Measurements from ENCODE around the gene PNPLA3. TPM values are rescaled to one million over a fixed set of nuclear protein-coding genes. Genes with fewer than 3 reads are reported as not detected.
A peak's percentile ranks its signal among the peaks of the same experiment; 100 is the strongest.

Gene PNPLA3, protein sequence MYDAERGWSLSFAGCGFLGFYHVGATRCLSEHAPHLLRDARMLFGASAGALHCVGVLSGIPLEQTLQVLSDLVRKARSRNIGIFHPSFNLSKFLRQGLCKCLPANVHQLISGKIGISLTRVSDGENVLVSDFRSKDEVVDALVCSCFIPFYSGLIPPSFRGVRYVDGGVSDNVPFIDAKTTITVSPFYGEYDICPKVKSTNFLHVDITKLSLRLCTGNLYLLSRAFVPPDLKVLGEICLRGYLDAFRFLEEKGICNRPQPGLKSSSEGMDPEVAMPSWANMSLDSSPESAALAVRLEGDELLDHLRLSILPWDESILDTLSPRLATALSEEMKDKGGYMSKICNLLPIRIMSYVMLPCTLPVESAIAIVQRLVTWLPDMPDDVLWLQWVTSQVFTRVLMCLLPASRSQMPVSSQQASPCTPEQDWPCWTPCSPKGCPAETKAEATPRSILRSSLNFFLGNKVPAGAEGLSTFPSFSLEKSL
- 10 to 100 TPM in 2 of 8 experiments, 1 to 10 TPM in 6; 1.1 to 16.9 (median 3.0) TPM for total RNA-seq

DNA sequence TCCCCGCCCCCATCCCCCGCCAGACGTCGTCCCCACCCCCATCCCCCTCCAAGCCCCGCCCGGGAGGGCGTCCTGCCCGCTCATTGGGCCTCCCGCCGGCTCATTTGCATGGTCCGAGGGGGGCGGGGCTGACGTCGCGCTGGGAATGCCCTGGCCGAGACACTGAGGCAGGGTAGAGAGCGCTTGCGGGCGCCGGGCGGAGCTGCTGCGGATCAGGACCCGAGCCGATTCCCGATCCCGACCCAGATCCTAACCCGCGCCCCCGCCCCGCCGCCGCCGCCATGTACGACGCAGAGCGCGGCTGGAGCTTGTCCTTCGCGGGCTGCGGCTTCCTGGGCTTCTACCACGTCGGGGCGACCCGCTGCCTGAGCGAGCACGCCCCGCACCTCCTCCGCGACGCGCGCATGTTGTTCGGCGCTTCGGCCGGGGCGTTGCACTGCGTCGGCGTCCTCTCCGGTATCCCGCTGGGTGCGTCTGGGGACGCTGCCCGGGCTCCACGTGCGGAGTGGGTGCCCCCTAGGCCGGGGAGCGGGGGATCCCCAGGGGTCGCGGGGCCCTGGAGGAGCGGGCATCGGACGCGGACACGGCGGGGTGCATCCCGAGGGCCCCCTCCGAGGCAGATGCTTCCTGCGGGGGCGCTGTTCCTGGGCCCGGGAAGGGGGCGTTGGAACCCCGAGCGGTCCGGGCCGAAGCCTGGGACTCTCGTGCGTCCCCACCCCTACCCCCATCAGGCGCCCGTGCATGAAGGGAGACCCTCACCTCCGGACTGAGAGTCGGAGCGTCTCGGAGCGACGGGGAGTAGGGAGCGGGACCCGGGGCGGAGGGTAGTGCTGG lies at the start of gene PNPLA3:
Gene PNPLA3 (plus strand): TSS at position 175 of the 834 bp plus-strand sequence. CDS start 107 bp downstream, at position 282.
- ATAC-seq (replicated peaks in 6 of 8) = peak; percentile 82 to 91 (median 89)
- WGBS, 10 experiments = no CpG with 5 or more reads among the region's 100 CpGs
- H3K4me3 ChIP-seq = peak within 1 kb of the TSS; percentile 44 to 93 (median 59)
- in situ Hi-C loops (cut with MboI; ENCODE audit: low pct_unique_long_range_greater_than_20kb in 2 of 9, low sequenced_read_pairs in 9 of 9, unreplicated experiment in 9 of 9) = no loop called here
- H3K4me1 ChIP-seq (replicated peaks in 1 of 2) = peaks cover 7 to 11% of the 10 kb centered on the region in 2 donors
- peak within 1 kb of the TSS; percentile 12 to 38 for H3K27ac ChIP-seq

DNA sequence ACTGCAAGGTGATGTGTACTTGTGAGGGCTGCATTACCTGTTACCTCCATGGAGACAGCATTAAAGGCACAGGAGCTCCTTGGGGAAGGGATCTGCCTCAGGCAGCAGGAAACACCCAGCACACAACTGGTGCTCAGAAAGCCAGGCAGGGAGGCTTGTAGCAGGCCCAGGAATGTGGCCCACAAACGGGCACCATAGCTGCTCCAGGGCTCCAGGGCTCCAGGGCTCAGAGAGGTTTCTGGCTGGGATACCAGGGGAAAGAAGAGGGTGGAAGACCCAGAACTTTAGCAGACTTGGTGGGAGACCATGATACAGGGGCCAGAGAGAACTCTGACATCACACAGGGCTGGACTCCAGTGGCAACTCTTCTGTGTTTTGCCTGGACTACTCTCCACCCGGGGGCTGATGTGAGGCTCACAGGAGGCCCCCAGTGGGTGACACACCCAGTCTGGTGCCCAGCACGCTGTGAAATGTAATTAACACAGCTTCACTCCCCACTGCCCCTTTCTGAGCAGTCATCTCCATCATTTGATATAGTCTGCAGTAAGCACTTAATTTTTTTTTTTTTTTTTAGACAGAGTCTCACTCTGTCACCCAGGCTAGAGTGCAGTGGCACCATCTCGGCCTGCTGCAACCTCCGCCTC lies 46.6 kb upstream of the PNPLA3 start:
- H3K4me1 ChIP-seq (replicated peaks in 1 of 2) = peaks cover 0 to 3% of the 10 kb centered on the region in 2 donors
- WGBS, 10 experiments = 0 to 100% (median 60%) methylated on average over 1 to 2 of the region's 5 CpGs; no CpG with 5 or more reads in 3 of the 10 experiments
- no peak for ATAC-seq (replicated peaks in 6 of 8)
- H3K4me3 ChIP-seq = no peak overlapping the region
- H3K27ac ChIP-seq = no peak overlapping the region
- in situ Hi-C loops (cut with MboI; ENCODE audit: low pct_unique_long_range_greater_than_20kb in 2 of 9, low sequenced_read_pairs in 9 of 9, unreplicated experiment in 9 of 9) = no loop called here

DNA sequence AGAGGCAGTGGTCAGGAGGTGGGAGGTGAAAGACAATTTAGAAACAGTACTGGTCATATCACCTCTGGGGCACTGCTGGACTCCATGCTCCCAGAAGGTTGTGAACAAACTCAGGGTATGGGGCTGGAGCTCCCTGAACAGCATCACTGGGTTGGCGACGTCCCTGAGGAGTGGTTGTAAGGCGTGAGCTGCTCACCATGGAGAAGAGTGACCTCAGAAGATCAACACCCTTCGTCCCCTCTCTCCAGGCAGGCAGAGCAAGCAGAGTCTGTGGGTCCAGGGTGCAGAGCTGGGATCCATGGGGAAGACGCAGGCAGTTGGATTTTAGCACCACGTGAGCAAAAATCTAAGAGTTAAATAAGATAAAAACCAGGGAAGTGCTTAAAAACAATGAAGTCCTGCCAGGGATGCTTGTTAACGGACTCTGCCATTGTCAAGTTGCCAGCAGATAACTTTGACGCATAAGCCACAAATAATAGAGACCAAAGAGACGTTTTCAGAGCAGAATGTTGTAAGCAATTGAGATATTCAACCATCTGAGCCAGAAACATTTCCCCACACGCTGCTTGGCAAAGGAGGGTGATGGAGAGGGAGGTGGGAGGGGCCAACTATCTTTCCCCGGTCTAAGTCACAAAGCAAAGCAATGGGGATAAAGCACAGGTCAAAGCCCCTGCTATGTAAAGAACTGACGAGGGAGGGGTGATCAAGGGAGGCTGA lies 45.4 kb upstream of the PNPLA3 start:
- WGBS, 10 experiments = 8 to 64% (median 36%) methylated on average over 1 to 11 of the region's 12 CpGs; no CpG with 5 or more reads in 2 of the 10 experiments
- no peak overlapping the region for H3K27ac ChIP-seq
- H3K4me3 ChIP-seq = no peak overlapping the region
- in situ Hi-C loops (cut with MboI; ENCODE audit: low pct_unique_long_range_greater_than_20kb in 2 of 9, low sequenced_read_pairs in 9 of 9, unreplicated experiment in 9 of 9) = no loop called here
- H3K4me1 ChIP-seq (replicated peaks in 1 of 2) = peaks cover 0 to 3% of the 10 kb centered on the region in 2 donors
- peak in 1 of 8 experiments; percentile 63 for ATAC-seq (replicated peaks in 6 of 8)

DNA sequence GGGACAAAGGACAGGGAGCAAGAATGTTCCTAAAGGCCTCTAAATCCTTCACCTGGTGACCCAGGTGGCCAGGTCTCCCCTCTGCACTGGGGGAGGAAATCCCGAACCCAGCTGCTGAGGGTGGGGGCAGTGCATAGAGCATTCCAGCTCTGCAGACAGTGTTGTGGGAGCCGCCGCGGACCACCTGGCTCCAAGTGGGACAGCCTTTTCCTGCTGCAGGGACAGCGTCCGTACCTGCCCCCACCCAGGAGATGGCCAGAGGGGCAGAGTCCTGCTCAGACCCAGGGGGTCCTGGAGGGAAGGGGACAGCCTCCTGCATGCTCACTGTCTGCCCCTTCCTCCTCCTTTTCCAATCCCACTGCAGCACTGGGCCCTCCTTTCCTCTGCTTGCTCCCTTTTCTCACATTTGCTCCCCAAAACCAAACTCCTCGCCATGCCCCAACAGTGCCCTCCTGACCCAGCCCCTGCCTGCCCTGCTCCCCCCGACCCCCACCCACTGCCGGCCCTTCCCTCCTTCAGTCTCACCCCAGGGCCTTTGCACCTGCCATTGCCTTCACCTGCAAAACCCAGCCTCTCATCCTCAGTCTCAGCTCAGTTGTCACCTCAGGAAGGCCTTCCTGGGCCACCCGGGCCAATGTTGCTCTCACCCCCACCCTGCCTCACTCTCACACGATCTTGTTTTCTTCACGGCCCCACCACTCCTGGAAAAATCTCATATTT lies 44.6 kb upstream of the PNPLA3 start:
- WGBS, 10 experiments = 0 to 75% (median 0%) methylated on average over 1 to 6 of the region's 12 CpGs; no CpG with 5 or more reads in 5 of the 10 experiments
- Histone ChIP-seq H3K4me1 (replicated peaks in 1 of 2) (peaks cover 0 to 3% of the 10 kb centered on the region in 2 donors), H3K4me3 (no peak overlapping the region), H3K27ac (no peak overlapping the region)
- in situ Hi-C loops (cut with MboI; ENCODE audit: low pct_unique_long_range_greater_than_20kb in 2 of 9, low sequenced_read_pairs in 9 of 9, unreplicated experiment in 9 of 9) = no loop called here
- ATAC-seq (replicated peaks in 6 of 8) = no peak

DNA sequence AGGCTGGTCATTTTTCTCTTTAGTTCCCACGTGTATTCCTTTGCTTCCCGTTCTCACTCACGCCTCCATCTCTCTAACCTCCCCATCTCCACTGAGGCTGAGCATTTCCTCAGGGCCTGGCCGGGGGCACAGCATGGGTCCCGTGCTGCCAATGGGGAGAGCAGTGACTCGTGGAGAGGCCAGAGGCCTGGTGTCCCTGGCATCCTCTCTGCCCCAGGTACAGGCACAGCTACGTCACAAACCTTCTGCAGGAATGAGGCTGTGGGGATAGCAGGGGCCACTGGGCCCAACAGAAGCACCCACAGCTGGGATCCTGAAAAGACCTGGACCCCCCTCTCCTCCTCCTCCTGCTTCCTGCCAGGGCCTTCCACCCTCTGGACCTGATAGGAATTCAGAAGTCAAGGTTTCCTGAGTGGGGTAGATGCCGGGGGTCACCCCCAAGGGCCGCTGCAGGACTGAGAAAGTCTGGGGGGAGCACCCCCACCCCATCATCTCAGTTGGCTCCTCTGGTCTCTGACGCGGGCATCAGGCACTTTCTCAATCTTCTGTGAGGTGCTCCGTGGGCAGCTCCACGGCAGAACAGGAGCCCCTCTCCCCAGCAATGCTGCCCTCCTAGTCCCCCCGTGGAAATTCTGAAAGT lies 43.6 kb upstream of the PNPLA3 start:
- in situ Hi-C loops (cut with MboI; ENCODE audit: low pct_unique_long_range_greater_than_20kb in 2 of 9, low sequenced_read_pairs in 9 of 9, unreplicated experiment in 9 of 9) = no loop called here
- H3K27ac ChIP-seq = no peak overlapping the region
- WGBS, 10 experiments = 0 to 81% (median 57%) methylated on average over 1 to 6 of the region's 14 CpGs; no CpG with 5 or more reads in 4 of the 10 experiments
- H3K4me3 ChIP-seq = no peak overlapping the region
- ATAC-seq (replicated peaks in 6 of 8) = no peak
- peaks cover 0 to 3% of the 10 kb centered on the region in 2 donors for H3K4me1 ChIP-seq (replicated peaks in 1 of 2)

DNA sequence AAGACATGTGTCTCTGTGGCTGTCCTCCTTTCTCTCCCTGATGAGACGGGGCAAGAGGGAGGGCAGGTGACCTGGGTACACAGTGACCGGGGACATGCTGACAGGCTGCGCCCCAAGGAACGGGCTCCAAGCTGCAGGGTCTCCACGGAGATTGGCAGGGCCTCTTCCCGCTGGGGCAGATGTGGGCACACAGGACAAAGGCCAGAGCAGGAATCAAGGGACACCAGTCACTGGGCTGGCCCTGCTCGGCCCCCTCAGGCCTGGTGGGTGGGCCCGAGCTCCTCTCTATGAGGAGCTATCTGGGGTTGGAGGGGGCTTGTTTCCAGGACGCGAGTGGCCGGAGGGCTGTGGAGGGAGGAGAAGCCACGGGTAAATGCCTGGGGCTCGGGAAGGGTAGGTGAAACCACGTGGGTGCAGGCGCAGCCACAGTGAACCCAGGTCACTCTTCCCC lies 43.0 kb upstream of the PNPLA3 start:
- WGBS, 10 experiments = 0 to 63% (median 30%) methylated on average over 1 to 7 of the region's 15 CpGs; no CpG with 5 or more reads in 4 of the 10 experiments

DNA sequence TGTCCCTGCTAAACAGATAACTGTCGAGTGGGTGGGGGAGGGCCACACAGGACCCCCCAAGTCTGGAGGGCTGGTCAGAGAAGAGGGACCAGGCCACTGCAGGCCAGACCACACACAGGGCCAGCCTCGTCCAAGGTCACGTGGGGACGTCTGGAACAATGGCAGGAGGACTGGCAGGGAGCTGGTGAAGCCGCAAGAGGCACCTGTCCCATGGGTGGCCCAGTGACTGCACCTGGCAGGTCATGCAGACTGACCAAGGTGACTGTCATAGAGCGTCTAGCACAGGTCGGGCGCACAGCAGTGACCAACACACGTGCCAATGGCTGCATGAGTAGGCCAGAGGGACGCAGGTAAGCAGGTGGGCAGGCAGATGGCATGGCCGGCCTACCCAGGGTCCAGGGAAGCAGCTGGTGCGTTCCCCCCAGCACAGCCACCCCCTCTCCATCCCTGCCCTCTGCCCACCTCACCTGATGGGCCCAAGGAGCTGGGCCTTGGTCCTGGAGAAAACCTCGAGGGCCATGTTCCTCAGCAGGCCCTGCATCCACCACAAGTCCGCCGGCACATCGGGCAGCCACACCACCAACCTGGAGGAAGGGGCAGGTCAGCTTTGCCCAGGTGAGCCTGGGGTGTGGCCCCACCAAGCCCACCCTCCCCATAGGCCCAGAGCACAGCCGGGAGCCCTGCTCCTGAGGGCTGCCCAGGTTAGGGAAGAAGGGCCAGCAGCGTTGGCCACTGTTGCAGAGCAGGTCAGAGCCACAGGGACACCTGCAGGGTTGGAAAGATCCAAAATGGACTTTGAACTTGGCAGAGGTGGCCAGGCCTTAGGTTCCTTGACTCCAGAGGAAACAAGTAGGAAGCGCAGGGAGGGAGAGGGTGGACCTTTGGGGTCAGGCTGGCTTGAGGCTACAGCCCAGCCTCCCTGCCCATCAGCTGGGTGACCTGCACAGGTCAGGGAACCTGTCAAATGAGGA lies 42.2 kb upstream of the PNPLA3 start:
- WGBS, 10 experiments = 30 to 80% (median 75%) methylated on average over 2 to 4 of the region's 19 CpGs; no CpG with 5 or more reads in 6 of the 10 experiments
- Histone ChIP-seq H3K4me1 (replicated peaks in 1 of 2) (peaks cover 0 to 3% of the 10 kb centered on the region in 2 donors), H3K27ac (no peak overlapping the region), H3K4me3 (no peak overlapping the region)
- in situ Hi-C loops (cut with MboI; ENCODE audit: low pct_unique_long_range_greater_than_20kb in 2 of 9, low sequenced_read_pairs in 9 of 9, unreplicated experiment in 9 of 9) = no loop called here
- ATAC-seq (replicated peaks in 6 of 8) = no peak

More for the DNA sequence above, 43.0 kb upstream of the PNPLA3 start:
- in situ Hi-C loops (cut with MboI; ENCODE audit: low pct_unique_long_range_greater_than_20kb in 2 of 9, low sequenced_read_pairs in 9 of 9, unreplicated experiment in 9 of 9) = no loop called here
- H3K4me1 ChIP-seq (replicated peaks in 1 of 2) = peaks cover 0 to 3% of the 10 kb centered on the region in 2 donors
- no peak overlapping the region for H3K4me3 ChIP-seq
- no peak overlapping the region for H3K27ac ChIP-seq
- ATAC-seq (replicated peaks in 6 of 8) = peak in 1 of 8 experiments; percentile 9

DNA sequence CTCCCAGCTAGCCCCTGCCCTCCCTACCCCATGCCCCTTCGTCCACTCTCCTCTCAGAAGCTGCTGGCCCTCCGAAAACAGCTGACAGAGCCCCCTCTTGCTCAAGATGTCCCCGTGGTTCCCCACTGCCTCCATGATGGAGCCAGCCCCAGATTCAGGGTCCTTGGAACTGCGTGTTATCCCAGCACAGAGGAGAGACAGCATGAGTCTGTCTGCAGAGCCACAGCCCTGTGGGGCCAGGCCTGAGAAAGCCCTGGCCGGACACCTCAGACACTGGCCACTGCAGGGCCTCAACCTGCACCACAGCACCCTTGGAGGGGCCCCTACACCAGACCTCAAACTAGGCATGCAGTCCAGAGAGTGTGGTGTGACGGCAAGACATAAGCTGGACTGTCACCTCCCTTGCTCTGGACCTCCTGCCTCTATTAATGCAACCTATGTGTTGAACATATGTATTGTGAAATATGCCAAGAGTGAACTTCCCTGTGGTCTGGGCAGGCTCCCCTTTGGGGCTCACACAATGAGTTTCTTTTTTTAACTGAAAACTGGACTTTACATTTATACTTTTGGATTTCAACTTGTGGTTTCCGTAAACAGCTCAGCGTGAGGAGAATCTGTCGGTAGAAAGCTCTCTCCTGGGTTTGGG lies 41.4 kb upstream of the PNPLA3 start:
- in situ Hi-C loops (cut with MboI; ENCODE audit: low pct_unique_long_range_greater_than_20kb in 2 of 9, low sequenced_read_pairs in 9 of 9, unreplicated experiment in 9 of 9) = no loop called here
- no peak overlapping the region for H3K27ac ChIP-seq
- peaks cover 0 to 3% of the 10 kb centered on the region in 2 donors for H3K4me1 ChIP-seq (replicated peaks in 1 of 2)
- WGBS, 10 experiments = 67 to 100% (median 84%) methylated on average over 1 to 4 of the region's 9 CpGs; no CpG with 5 or more reads in 2 of the 10 experiments
- no peak for ATAC-seq (replicated peaks in 6 of 8)
- no peak overlapping the region for H3K4me3 ChIP-seq

DNA sequence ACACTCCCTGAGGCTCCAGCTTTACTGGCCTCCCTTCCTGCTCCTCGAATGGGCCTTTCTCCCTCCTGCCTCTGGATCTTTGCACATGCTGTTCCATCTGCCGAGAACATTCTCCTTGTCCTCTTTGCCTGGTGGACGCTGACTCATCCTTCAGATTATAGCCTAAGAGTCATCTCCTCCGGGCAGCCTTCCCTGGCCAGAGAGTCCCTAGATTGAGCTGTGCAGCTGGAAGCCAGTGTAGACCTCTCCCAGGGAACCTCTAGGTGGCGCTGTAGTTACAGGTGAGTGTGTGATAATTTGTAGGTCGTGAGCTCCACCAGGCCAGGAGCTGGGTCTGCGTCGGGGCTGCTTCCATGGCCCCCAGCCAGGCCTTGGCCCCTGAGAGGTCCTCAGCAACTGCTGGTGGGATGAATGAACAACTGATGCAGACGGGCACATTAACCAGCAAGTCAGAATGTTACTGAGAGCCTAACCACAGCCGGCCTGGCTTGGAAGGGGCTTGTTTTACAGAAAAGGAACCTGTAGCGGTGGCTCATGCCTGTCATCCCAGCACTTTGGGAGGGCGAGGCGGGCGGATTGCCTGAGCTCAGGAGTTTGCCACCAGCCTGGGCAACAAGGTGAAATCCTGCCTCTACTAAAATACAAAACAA lies 40.5 kb upstream of the PNPLA3 start:
- in situ Hi-C loops (cut with MboI; ENCODE audit: low pct_unique_long_range_greater_than_20kb in 2 of 9, low sequenced_read_pairs in 9 of 9, unreplicated experiment in 9 of 9) = no loop called here
- peaks cover 0 to 3% of the 10 kb centered on the region in 2 donors for H3K4me1 ChIP-seq (replicated peaks in 1 of 2)
- peak; percentile 70 to 92 (median 75) for ATAC-seq (replicated peaks in 6 of 8)
- H3K4me3 ChIP-seq = no peak overlapping the region
- WGBS, 10 experiments = 0 to 100% (median 20%) methylated on average over 1 to 8 of the region's 14 CpGs; no CpG with 5 or more reads in 1 of the 10 experiments
- H3K27ac ChIP-seq = no peak overlapping the region
